Activated CD8-positive, alpha-beta memory T cell treated with anti-CD3 and anti-CD28 coated beads, Interleukin-2, amount 50 U/mL, for 24 hours (primary cell): ENCODE data around the gene GPR171.
"Not testable (repeated sequence)": the region's sequence is repeated elsewhere in the genome, so short reads cannot be mapped to it uniquely, and the experiment has no call there.

Source experiments
- DNase-seq: peaks from one replicate; pipeline ENCODE4 v3.0.0-alpha.2; 2020; ENCODE audit errors: extremely low read depth

The GPR171 gene

DNA sequence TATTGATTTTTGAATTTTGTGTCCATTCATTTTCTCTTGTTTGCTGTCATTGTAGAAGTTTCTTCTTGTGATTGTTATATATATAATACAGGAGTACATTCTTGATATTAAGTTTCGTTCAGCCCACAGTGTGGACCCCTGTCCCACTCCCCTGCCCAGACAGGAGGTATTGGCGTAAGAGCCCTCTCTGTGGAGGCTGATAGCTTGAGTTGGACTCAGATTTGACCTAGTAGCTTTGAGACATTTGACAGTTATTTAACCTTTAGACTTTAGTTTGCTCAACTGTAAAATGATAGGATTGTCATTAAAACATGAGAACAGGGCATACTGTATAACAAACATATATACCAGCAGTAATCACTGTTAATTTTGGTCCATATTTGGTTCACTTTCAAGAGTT, 27.1 kb downstream of the GPR171 start:
- DNase-seq: no peak

- DNase-seq: no peak
Observed at GRCh38 chr3:151174351-151174750, 28.7 kb downstream of the GPR171 start.

DNA sequence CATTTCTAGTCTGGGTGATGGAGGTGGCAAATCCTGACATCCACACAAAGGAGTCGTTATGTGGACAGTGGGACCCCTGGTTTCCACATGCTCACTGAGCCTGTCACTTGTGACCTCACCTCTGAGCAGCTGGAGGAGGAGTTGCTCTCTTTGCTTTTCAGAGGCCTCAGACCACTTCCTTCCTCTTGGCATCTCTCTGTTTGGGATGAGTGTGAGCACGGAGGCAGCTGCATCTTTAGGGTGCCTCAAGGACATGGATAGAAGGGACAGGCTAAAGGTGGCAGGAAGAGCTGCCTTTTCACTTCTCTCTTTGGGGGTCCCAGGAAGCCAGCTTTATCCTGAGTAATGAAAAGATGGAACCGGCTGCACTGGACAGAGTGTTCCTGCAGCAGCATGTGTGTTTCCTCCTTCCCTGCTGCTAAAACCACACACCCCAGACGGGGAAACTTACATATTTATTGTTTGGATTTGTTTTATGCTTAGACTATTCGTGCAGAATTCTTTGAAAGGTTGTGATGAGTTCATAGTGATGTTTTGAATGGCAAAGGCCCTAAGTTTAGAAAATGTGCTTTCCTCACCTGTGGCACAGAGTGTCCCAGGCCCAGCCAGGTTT, 31.8 kb downstream of the GPR171 start:
- DNase-seq: no peak

GRCh38 chr3:151169948-151170679, 32.9 kb downstream of the GPR171 start:
- not testable (repeated sequence) for DNase-seq

- DNase-seq: no peak
Observed at GRCh38 chr3:151169262-151169947, 33.6 kb downstream of the GPR171 start.

GRCh38 chr3:151168269-151169094, 34.5 kb downstream of the GPR171 start:
- peak; percentile 69 for DNase-seq

GRCh38 chr3:151166161-151166560, 36.9 kb downstream of the GPR171 start:
- no peak for DNase-seq

GRCh38 chr3:151165226-151165625, 37.8 kb downstream of the GPR171 start:
- no peak for DNase-seq

- no peak for DNase-seq
Observed at GRCh38 chr3:151159806-151160205, 43.2 kb downstream of the GPR171 start.

DNA sequence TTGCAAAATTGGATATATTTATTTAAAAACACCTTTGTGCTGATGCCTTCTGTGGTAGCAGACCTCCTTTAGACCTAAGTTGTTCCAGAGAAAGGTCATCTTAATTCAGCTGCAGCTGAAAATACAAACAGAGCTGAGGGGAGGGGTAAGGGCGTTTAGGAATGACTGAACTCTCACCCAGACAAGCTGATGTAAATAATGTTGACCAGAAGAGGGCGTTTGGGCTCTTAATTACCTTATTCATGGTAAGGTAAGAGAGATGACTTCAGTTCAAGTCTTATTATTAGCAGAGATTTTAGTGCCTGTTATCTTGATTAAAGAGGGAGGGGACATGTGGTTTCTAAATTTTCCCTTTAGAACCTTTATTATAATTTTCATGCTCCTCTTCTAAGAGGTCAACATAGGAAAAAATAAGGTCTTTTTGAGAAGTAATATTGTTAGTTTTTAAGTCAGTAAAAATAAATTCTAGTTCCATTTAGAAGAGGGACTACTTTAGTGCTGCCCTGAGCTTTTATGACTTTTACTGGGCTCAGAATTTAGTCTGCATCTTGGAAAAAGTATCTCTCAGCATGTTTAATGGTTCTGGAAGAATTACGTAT, 46.3 kb downstream of the GPR171 start:
- DNase-seq: no peak

DNA sequence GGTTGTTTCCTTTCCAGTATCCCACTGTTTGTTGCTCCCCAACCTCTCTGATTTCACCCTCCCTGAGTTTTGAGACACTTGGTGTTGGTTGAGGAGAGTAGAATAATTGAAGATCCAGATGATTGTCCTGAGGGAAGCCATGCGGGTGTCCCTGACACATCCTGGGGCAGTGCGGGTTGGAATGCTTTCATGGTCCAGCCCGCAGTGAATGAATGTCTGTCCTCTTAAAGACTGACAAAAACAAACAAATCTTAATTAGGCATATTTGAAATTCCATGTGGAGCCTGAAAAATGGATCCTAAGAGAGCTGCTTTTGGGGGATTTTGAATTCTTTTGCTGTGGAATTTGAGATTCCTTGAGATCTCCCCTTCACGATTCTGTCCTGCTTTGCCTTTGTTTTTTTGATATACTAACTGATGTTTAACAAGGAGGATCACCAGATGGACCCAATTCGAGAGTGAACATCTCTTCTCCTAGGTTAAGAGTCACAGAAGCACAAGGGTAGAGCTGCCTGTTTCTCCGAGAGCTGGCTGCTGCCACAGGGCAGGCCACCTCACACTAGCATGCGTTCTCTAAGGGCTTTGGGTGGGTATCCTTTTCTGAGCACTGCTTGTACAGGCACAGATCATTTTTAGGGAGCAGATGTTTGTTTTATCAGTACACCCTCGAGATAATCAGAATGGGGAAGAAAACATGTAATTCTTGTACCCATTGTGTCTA, 47.4 kb downstream of the GPR171 start:
- DNase-seq: no peak

DNA sequence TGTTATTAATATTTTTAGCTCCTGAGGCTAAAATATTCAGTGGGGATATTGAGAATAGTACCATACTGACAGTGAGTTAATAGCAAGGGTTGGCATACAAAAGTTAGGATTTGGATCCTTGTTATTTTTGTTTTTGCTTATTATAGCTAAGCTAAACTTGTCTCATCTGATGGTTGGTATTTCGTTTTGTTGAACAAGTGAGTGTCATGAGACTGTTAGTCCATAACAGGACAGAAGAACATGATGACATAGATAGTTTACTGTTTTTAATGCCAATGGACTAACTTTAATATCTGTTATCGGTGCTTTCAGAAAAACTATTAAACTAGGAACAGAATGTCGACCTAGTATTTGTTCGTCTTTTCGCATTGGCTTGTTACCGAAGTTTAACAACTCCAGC, 48.5 kb downstream of the GPR171 start:
- no peak for DNase-seq

DNA sequence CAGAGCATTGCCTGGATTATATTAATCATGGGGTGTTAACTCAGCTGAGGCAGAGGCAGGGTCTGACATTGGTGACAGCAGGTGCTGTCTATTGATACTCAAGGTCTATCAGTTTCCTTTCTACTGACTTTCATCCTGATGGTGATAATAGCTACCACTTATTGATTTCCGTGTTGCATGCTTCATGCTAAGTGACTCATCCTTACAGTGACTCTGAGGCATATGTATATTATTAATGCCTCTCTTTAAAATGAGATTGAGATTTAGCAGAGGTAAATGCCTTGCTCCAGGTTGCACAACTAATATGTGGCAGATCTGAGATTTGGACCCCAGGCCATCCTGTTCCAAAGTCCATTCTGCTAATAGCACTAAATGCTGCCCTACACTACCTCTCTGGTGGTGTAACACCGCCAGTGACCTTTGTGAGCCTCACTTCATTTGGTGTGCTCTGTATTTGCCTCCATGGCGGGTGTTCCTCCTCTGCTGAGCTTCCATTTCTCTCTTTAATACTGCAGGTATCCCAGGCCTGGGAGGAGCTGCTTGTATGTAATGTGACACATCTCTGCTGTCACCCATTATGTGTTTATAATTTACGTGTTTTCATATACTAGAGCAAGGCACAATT, 50.4 kb downstream of the GPR171 start:
- DNase-seq: no peak
